ENCODE measurements around the gene TET1.
"Not testable (repeated sequence)": the region's sequence is repeated elsewhere in the genome, so short reads cannot be mapped to it uniquely, and the experiment has no call there.

TET1 gene

DNA sequence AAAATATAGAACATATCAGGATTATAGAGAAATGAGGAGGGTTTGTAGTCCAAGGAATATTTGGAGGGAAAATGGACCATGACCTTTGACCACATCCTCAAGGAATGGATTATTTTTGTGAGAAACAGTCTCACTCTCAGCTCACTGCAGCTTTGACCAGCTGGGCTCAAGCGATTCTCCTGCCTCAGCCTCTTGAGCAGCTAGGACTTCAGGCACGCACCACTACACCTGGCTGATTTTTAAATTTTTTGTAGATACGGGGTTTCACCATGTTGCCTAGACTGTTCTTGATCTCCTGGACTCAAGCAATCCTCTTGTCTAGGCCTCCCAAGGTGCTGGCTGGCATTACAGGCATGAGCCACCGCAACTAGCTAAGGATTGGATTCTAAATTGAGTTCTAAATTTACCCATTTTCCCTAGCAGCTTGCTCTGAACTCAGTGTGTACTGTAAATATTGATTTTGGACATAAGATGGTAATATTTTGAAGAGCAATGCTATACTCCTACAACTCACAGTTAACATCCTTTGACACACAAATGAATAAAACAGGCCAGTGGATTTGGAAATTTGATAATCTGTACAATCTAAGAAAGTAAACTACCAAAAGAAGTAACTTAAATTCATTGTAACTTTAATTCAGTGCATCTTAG, 73.8 kb downstream of the TET1 start:
- no peak overlapping the region for H3K4me3 ChIP-seq (ENCODE audit: low read depth, low read length)
- TF ChIP-seq, protein P1, sequence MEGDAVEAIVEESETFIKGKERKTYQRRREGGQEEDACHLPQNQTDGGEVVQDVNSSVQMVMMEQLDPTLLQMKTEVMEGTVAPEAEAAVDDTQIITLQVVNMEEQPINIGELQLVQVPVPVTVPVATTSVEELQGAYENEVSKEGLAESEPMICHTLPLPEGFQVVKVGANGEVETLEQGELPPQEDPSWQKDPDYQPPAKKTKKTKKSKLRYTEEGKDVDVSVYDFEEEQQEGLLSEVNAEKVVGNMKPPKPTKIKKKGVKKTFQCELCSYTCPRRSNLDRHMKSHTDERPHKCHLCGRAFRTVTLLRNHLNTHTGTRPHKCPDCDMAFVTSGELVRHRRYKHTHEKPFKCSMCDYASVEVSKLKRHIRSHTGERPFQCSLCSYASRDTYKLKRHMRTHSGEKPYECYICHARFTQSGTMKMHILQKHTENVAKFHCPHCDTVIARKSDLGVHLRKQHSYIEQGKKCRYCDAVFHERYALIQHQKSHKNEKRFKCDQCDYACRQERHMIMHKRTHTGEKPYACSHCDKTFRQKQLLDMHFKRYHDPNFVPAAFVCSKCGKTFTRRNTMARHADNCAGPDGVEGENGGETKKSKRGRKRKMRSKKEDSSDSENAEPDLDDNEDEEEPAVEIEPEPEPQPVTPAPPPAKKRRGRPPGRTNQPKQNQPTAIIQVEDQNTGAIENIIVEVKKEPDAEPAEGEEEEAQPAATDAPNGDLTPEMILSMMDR (IDR thresholded peaks at IDR 0.05; ENCODE audit: borderline replicate concordance, insufficient read depth, low read depth, low read length) = no peak

DNA sequence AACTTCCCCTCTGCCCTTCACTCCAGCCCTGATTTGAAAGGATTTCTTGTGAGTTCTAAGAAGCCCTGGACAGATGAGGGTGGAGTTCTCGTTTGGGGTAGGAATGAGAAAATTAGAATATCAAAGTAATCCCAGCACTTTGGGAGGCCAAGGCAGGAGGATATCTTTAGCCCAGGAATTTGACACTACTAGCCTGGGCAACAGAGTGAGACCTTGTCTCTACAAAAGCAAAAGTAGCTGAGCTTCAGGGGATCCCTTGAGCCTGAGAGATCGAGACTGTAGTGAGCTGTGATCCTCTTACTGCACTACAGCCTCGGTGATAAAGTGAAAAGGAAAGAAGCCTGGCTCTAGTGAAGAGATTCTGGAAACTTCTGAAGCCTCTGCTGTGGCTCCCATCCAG, 76.2 kb downstream of the TET1 start:
- H3K4me3 ChIP-seq (ENCODE audit: low read depth, low read length) = no peak overlapping the region
- TF ChIP-seq, protein P1 (IDR thresholded peaks at IDR 0.05; ENCODE audit: borderline replicate concordance, insufficient read depth, low read depth, low read length) = no peak

DNA sequence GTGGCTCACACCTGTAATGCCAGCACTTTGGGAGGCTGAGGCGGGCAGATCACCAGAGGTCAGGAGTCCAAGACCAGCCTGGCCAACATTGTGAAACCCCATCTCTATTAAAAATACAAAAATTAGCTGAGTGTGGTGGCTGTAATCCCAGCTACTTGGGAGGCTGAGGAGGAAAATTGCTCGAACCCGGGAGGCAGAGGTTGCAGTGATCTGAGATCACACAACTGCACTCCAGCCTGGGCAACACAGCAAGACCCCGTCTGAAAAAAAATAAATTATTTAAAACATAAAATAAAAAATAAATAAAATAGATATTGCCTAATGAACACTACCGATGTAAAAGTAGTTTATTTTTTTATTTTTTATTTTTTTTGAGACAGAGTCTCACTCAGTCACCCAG, 83.4 kb downstream of the TET1 start:
- not testable (repeated sequence) for H3K4me3 ChIP-seq (ENCODE audit: low read depth, low read length)

DNA sequence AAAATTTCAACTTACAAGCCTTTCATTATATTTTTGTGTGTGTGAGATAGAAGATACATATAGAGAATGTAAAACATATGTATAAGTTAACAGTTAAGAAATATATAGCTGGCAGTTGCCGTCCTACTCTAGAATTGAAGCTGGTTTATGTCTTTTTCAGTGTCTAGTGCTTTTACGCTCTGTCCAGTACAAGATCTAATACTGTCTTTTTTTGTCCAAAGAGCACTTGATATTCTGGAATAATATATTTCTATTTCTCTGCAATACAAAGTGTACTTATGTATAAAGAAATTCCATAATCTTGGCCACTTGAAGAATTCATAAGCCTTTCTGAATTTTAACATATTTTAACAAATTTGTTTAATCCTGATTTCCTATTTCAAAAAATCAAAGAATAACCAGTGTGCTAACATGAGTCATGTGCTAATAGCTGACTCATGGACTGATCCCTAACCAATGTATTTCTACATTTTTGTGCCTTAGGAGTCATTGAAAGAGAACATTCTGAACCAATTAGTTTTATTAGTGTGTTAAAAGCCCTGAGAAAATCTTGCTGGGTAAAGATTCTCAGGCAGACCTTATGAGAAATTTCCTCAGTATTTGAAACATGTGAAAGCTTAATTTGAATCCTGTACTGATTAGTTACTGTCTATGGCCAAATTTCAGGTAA, 87.7 kb downstream of the TET1 start:
- TF ChIP-seq, protein P1 (IDR thresholded peaks at IDR 0.05; ENCODE audit: borderline replicate concordance, insufficient read depth, low read depth, low read length) = no peak
- H3K4me3 ChIP-seq (ENCODE audit: low read depth, low read length) = no peak overlapping the region

DNA sequence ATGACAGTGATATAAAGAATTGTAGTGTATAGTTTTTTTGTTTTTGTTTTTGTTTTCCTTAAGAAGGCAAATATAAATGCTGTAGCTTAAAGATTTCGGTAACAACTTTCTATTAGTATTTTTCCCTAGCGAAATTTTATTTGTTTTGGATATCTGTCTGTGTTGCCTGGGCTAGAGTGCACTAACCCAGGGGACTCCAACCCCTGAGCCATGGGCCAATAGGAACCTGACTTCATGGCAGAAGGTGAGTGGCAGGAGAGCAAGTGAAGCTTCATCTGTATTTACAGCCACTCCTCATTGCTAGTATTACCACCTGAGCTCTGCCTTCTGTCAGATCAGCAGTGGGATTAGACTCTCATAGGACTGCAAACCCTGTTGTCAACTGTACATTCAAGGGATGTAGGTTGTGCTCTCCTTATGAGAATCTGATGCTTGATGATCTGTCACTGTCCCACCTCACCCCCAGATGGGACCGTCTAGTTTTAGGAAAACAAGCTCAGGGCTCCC, 95.5 kb downstream of the TET1 start:
- TF ChIP-seq, protein P1 (IDR thresholded peaks at IDR 0.05; ENCODE audit: borderline replicate concordance, insufficient read depth, low read depth, low read length) = no peak
- H3K4me3 ChIP-seq (ENCODE audit: low read depth, low read length) = no peak overlapping the region

DNA sequence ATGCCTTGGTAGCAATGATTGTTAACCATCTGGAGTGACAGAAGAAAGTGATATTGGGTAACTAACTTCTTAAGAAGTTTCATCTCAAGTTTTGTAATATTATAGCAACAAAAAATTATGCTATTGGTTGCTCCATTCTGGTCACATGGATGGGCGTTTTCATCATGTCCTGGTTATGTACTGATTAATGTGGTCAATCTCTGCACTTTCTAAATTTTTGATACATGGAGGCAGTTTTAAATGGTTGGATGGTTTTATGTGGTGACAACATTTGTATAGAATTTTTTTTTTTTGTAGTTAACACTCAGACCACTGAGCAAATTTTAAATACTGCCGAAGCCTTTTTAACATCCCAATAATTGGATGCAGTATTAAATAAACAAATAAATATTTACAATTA, 105.7 kb downstream of the TET1 start:
- TF ChIP-seq, protein P1 (IDR thresholded peaks at IDR 0.05; ENCODE audit: borderline replicate concordance, insufficient read depth, low read depth, low read length) = no peak
- H3K4me3 ChIP-seq (ENCODE audit: low read depth, low read length) = no peak overlapping the region

DNA sequence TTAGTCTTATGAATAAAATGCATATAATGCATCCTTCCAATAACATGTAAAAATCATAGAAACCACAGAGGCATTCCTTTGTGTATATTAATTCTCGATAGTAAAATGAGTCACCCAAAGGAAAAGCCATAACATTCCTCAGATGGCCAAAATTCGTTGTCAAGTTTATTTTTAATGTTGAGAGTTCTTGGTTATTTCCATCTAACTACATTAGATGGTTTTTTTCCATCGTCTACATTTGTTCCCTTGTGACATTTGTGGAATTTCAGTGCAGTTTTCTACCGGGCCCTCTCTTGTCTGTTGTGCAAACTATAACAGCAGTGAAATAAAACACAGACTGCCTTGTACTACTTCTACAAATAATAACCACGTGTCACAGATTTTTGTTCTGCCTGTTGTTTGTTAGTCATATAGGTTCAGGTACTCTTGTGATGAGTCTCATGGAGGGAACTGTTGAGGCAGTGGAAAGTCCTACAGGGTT, 106.2 kb downstream of the TET1 start:
- TF ChIP-seq, protein P1 (IDR thresholded peaks at IDR 0.05; ENCODE audit: borderline replicate concordance, insufficient read depth, low read depth, low read length) = no peak
- no peak overlapping the region for H3K4me3 ChIP-seq (ENCODE audit: low read depth, low read length)

Measured in GM12875 (cell line).